A673 (cell line): ENCODE measurements around the gene CLEC16A. TPM values are rescaled to one million over a fixed set of nuclear protein-coding genes. Genes with fewer than 3 reads are reported as not detected.
A peak's percentile ranks its signal among the peaks of the same experiment; 100 is the strongest.

Experiments
- BruUV-seq: library from RNA; stranded (reverse); fragments of 400-500 nt; replicated peaks from 2 replicates; lab custom pipeline; 2021; lab: Mats Ljungman, UMichigan
- CTCF ChIA-PET: fragments of 300-600 bp; sonication (Branson Sonifier 250); formaldehyde crosslinking; loops from one replicate; lab custom pipeline; 2022; ENCODE audit warnings: antibody characterized with exemption; lab: Charles Lee
- POLR2A ChIA-PET: fragments of 300-600 bp; sonication (Branson Sonifier 250); formaldehyde crosslinking; loops from one replicate; lab custom pipeline; 2022; ENCODE audit warnings: antibody characterized with exemption; ENCODE audit not compliant: low non-redundant PET; lab: Charles Lee
- DNase-seq: peaks from one replicate; pipeline ENCODE4 v3.0.0-alpha.2; 2015; ENCODE audit warnings: low spot score
- H3K27ac ChIP-seq: fragments of 200-600 bp; sonication (generic); 2 replicates; pipeline ENCODE4 v1.5.1; 2016; ENCODE audit warnings: mixed run types, low read depth, mild to moderate bottlenecking, mixed read lengths, antibody characterized with exemption, low read length; ENCODE audit not compliant: poor library complexity, severe bottlenecking
- H3K27me3 ChIP-seq: fragments of 200-600 bp; sonication (generic); replicated peaks from 2 replicates; pipeline ENCODE4 v1.6.1; 2017; ENCODE audit warnings: mixed run types, low read depth, mild to moderate bottlenecking, mixed read lengths, antibody characterized with exemption, low read length; ENCODE audit not compliant: insufficient read depth, poor library complexity
- H3K36me3 ChIP-seq: fragments of 200-600 bp; sonication (generic); 2 replicates; pipeline ENCODE4 v1.6.1; 2016; ENCODE audit warnings: mixed run types, mild to moderate bottlenecking, mixed read lengths, antibody characterized with exemption, low read length; ENCODE audit not compliant: insufficient read depth, poor library complexity, severe bottlenecking
- H3K4me1 ChIP-seq: fragments of 200-600 bp; sonication (generic); 2 replicates; pipeline ENCODE4 v1.6.1; 2017; ENCODE audit warnings: mixed run types, mild to moderate bottlenecking, mixed read lengths, antibody characterized with exemption, low read length; ENCODE audit not compliant: insufficient read depth, poor library complexity, severe bottlenecking
- H3K4me3 ChIP-seq: fragments of 200-600 bp; sonication (generic); 2 replicates; pipeline ENCODE4 v1.5.1; 2016; ENCODE audit warnings: low read depth, mixed run types, mild to moderate bottlenecking, mixed read lengths, low read length; ENCODE audit not compliant: poor library complexity, severe bottlenecking
- H3K9me3 ChIP-seq: fragments of 200-600 bp; sonication (generic); 2 replicates; pipeline ENCODE4 v1.6.1; 2016; ENCODE audit warnings: mixed run types, low read depth, mild to moderate bottlenecking, mixed read lengths, antibody characterized with exemption, low read length; ENCODE audit not compliant: poor library complexity, severe bottlenecking
- CTCF ChIP-seq: fragments of 300-800, 200-600 bp; sonication (generic); conservative IDR thresholded peaks from 2 replicates; pipeline ENCODE4 v1.5.1; 2017; ENCODE audit warnings: low read depth, mild to moderate bottlenecking, antibody characterized with exemption, low read length, moderate library complexity, mixed read lengths
- EZH2 ChIP-seq: fragments of 200-600 bp; sonication (generic); IDR thresholded peaks from 2 replicates; pipeline ENCODE4 v1.6.1; 2017; ENCODE audit warnings: borderline replicate concordance, low read depth, mild to moderate bottlenecking, mixed read lengths, antibody characterized with exemption, low read length; ENCODE audit not compliant: poor library complexity, severe bottlenecking
- intact Hi-C: fragments of 100-400 bp; cut with micrococcal nuclease; formaldehyde crosslinking; loops from one replicate; pipeline ENCODE4 v1.10.0; 2022; ENCODE audit not compliant: unreplicated experiment
- total RNA-seq: library from RNA; stranded (reverse); gene quantifications from 2 replicates; pipeline ENCODE4 v1.2.3, GENCODE V29; 2021

Gene CLEC16A
- total RNA-seq, 1 experiment from 2014 or later = 23.4 TPM

GRCh38 chr16:11080327-11080967 lies 136.1 kb downstream of the CLEC16A start:
- H3K36me3 ChIP-seq = no peaks in the 10 kb centered on the region
- DNase-seq = no peak
- CTCF ChIA-PET = no interaction called here
- peak overlapping the region; percentile 40 for H3K27ac ChIP-seq
- POLR2A ChIA-PET = no interaction called here
- no peak overlapping the region for H3K4me3 ChIP-seq
- peaks cover 24% of the 10 kb centered on the region for H3K4me1 ChIP-seq
- no peaks in the 10 kb centered on the region for H3K9me3 ChIP-seq
- TF ChIP-seq CTCF (no peak), EZH2 (no peak)
- BruUV-seq = no TSS peak
- intact Hi-C loops = no loop called here
- H3K27me3 ChIP-seq = no peaks in the 10 kb centered on the region

GRCh38 chr16:11080999-11081630 lies 136.8 kb downstream of the CLEC16A start:
- POLR2A ChIA-PET = no interaction called here
- peaks cover 24% of the 10 kb centered on the region for H3K4me1 ChIP-seq
- no TSS peak for BruUV-seq
- H3K27me3 ChIP-seq = no peaks in the 10 kb centered on the region
- H3K27ac ChIP-seq = no peak overlapping the region
- CTCF ChIA-PET = no interaction called here
- H3K9me3 ChIP-seq = no peaks in the 10 kb centered on the region
- no peak for TF ChIP-seq CTCF
- no peak for TF ChIP-seq EZH2
- intact Hi-C loops = no loop called here
- no peaks in the 10 kb centered on the region for H3K36me3 ChIP-seq
- no peak for DNase-seq
- no peak overlapping the region for H3K4me3 ChIP-seq

GRCh38 chr16:11082108-11082859 lies 137.9 kb downstream of the CLEC16A start:
- BruUV-seq = no TSS peak
- Histone ChIP-seq H3K36me3 (no peaks in the 10 kb centered on the region), H3K27ac (peak overlapping the region; percentile 23), H3K27me3 (no peaks in the 10 kb centered on the region), H3K9me3 (no peaks in the 10 kb centered on the region), H3K4me1 (peaks cover 24% of the 10 kb centered on the region), H3K4me3 (no peak overlapping the region)
- ChIA-PET CTCF (no interaction called here), POLR2A (no interaction called here)
- DNase-seq = no peak
- no peak for TF ChIP-seq EZH2
- no peak for TF ChIP-seq CTCF
- intact Hi-C loops = no loop called here
